Neural cell (in vitro differentiated cells): ENCODE measurements around the gene PRF1. TPM values are rescaled to one million over a fixed set of nuclear protein-coding genes. Genes with fewer than 3 reads are reported as not detected.

ENCODE experiments used
- H2AFZ ChIP-seq: fragments of 200-600, 300-800 bp; sonication (generic), shearing (Covaris generic); 2 replicates; pipeline ENCODE4 v1.6.0; 2014; ENCODE audit warnings: low read depth, mild to moderate bottlenecking, antibody characterized with exemption, low read length, moderate library complexity
- H3F3A ChIP-seq: fragments of 200-600 bp; shearing (Covaris generic); 2 replicates; pipeline ENCODE4 v1.6.1; 2016; ENCODE audit warnings: mild to moderate bottlenecking, moderate library complexity, mixed read lengths, antibody characterized with exemption, low read length; ENCODE audit not compliant: insufficient read depth, poor library complexity, severe bottlenecking
- H3K27ac ChIP-seq: fragments of 200-600, 300-800 bp; sonication (generic), shearing (Covaris generic); 2 replicates; pipeline ENCODE4 v1.5.1; 2014; ENCODE audit warnings: mild to moderate bottlenecking, low read length, moderate library complexity
- H3K27me3 ChIP-seq: fragments of 300-800, 200-600 bp; sonication (generic), shearing (Covaris generic); 2 replicates; pipeline ENCODE4 v1.6.0; 2014; ENCODE audit warnings: mild to moderate bottlenecking, low read depth, low read length, moderate library complexity; ENCODE audit not compliant: insufficient read depth
- H3K36me3 ChIP-seq: fragments of 300-800, 200-600 bp; sonication (generic), shearing (Covaris generic); 2 replicates; pipeline ENCODE4 v1.5.1; 2014; ENCODE audit warnings: mild to moderate bottlenecking, antibody characterized with exemption, low read length, moderate library complexity; ENCODE audit not compliant: insufficient read depth
- H3K4me2 ChIP-seq: fragments of 300-800, 200-600 bp; sonication (generic), shearing (Covaris generic); 2 replicates; pipeline ENCODE4 v1.6.0; 2014; ENCODE audit warnings: mild to moderate bottlenecking, low read length
- H3K4me3 ChIP-seq: fragments of 300-800, 200-600 bp; sonication (generic), shearing (Covaris generic); 2 replicates; pipeline ENCODE4 v1.5.1; 2014; ENCODE audit warnings: mild to moderate bottlenecking, low read length, moderate library complexity
- H3K79me2 ChIP-seq: fragments of 200-600 bp; shearing (Covaris generic); replicated peaks from 2 replicates; pipeline ENCODE4 v1.6.0; 2014; ENCODE audit warnings: mild to moderate bottlenecking, low read length, moderate library complexity; ENCODE audit not compliant: insufficient read depth
- H3K9ac ChIP-seq: fragments of 300-800, 200-600 bp; sonication (generic), shearing (Covaris generic); 2 replicates; pipeline ENCODE4 v1.6.1; 2016; ENCODE audit warnings: mild to moderate bottlenecking, low read length, mixed read lengths
- H3K9me2 ChIP-seq: fragments of 200-600 bp; shearing (Covaris generic); 2 replicates; pipeline ENCODE4 v1.6.1; 2016; ENCODE audit warnings: mild to moderate bottlenecking, low read length, mixed read lengths; ENCODE audit not compliant: insufficient read depth
- H3K9me3 ChIP-seq: fragments of 200-600, 300-800 bp; sonication (generic), shearing (Covaris generic); 2 replicates; pipeline ENCODE4 v1.6.1; 2016; ENCODE audit warnings: mild to moderate bottlenecking, mixed run types, low read length, moderate library complexity, mixed read lengths
- H4K20me1 ChIP-seq: fragments of 200-600 bp; shearing (Covaris generic); 2 replicates; pipeline ENCODE4 v1.6.1; 2016; ENCODE audit warnings: mild to moderate bottlenecking, mixed run types; ENCODE audit not compliant: insufficient read depth
- CTCF ChIP-seq: fragments of 450-650 bp; IDR thresholded peaks from 2 replicates; pipeline ENCODE4 v1.5.1; 2014; ENCODE audit warnings: antibody characterized with exemption, mild to moderate bottlenecking, moderate library complexity; ENCODE audit not compliant: poor library complexity, severe bottlenecking
- EP300 ChIP-seq: fragments of 450-650 bp; conservative IDR thresholded peaks from 2 replicates; pipeline ENCODE4 v1.6.1; 2014; ENCODE audit warnings: antibody characterized with exemption, mild to moderate bottlenecking, moderate library complexity; ENCODE audit not compliant: poor library complexity, severe bottlenecking
- EZH2 ChIP-seq: fragments of 200-600, 300-800 bp; shearing (Covaris generic), sonication (generic); IDR thresholded peaks from 2 replicates; pipeline ENCODE4 v1.6.1; 2014; ENCODE audit warnings: antibody characterized with exemption, low read length, borderline replicate concordance, mild to moderate bottlenecking; ENCODE audit not compliant: insufficient read depth, poor library complexity, severe bottlenecking
- MXI1 ChIP-seq: fragments of 450-650 bp; conservative IDR thresholded peaks from 2 replicates; pipeline ENCODE4 v1.6.1; 2014; ENCODE audit warnings: antibody characterized with exemption, mild to moderate bottlenecking; ENCODE audit not compliant: poor library complexity, severe bottlenecking
- POLR2AphosphoS5 ChIP-seq: IDR thresholded peaks from 2 replicates; pipeline ENCODE4 v1.6.1; 2012
- REST ChIP-seq: IDR thresholded peaks from 2 replicates; pipeline ENCODE4 v1.6.1; 2012; ENCODE audit warnings: borderline replicate concordance
- SMC3 ChIP-seq: fragments of 450-650 bp; conservative IDR thresholded peaks from 2 replicates; pipeline ENCODE4 v1.6.1; 2014; ENCODE audit warnings: antibody characterized with exemption, mild to moderate bottlenecking, moderate library complexity; ENCODE audit not compliant: poor library complexity
- TAF1 ChIP-seq: IDR thresholded peaks from 2 replicates; pipeline ENCODE4 v1.6.1; 2012; ENCODE audit warnings: low read depth
- polyA plus RNA-seq: library from polyadenylated mRNA; depleted of rRNA; stranded (reverse); fragments of >200 nt; gene quantifications from 2 replicates; pipeline ENCODE4 v1.2.3, GENCODE V29; 2014

PRF1 gene
- polyA plus RNA-seq, 1 donor from 2014 or later: not detected

- Histone ChIP-seq H3F3A (no peaks in the 10 kb centered on the region), H3K9me3 (no peaks in the 10 kb centered on the region), H3K27me3 (no peaks in the 10 kb centered on the region), H3K9ac (no peak overlapping the region), H3K4me2 (no peak overlapping the region), H3K4me3 (no peak overlapping the region), H3K36me3 (no peaks in the 10 kb centered on the region), H3K79me2 (no peaks in the 10 kb centered on the region), H3K27ac (no peak overlapping the region), H3K9me2 (no peaks in the 10 kb centered on the region), H4K20me1 (no peaks in the 10 kb centered on the region), H2AFZ (no peak overlapping the region)
- TF ChIP-seq TAF1 (no peak), SMC3 (no peak)
These were observed 15.4 kb downstream of the PRF1 start for GRCh38 chr10:70587045-70587658.

- Histone ChIP-seq H2AFZ (no peak overlapping the region), H3K4me3 (no peak overlapping the region), H3K36me3 (no peaks in the 10 kb centered on the region), H3K9ac (no peak overlapping the region), H3K79me2 (no peaks in the 10 kb centered on the region), H3K4me2 (no peak overlapping the region), H3K9me2 (no peaks in the 10 kb centered on the region), H3K9me3 (no peaks in the 10 kb centered on the region), H3F3A (no peaks in the 10 kb centered on the region), H4K20me1 (no peaks in the 10 kb centered on the region), H3K27me3 (no peaks in the 10 kb centered on the region), H3K27ac (no peak overlapping the region)
- TF ChIP-seq MXI1: no peak
- no peak for TF ChIP-seq CTCF
- no peak for TF ChIP-seq EZH2
- no peak for TF ChIP-seq POLR2AphosphoS5
- TF ChIP-seq REST: no peak
- TF ChIP-seq EP300: no peak
These were observed 16.1 kb downstream of the PRF1 start for GRCh38 chr10:70586348-70586930.
